Measurements from ENCODE around the gene PLXDC2.

PLXDC2 gene

DNA sequence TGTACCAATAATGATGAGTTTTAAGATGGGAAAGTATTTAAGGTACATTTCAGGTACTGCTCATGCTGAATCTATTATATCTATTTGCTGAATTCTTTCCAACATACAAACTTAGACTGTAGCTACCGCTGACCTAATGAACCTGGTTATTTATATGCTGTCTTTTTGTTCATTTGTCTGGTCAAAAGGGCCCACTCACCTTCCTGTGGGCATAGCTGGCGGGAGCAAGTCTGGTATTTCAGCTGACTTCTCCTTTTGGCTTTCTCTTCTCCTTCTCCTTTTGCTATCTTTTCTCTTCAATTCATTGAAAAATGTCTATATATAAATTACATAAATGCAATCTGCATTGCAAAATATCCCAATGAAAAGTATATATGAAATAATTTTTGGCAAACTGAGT lies 9.5 kb downstream of the PLXDC2 start:
- TF ChIP-seq, protein P1, sequence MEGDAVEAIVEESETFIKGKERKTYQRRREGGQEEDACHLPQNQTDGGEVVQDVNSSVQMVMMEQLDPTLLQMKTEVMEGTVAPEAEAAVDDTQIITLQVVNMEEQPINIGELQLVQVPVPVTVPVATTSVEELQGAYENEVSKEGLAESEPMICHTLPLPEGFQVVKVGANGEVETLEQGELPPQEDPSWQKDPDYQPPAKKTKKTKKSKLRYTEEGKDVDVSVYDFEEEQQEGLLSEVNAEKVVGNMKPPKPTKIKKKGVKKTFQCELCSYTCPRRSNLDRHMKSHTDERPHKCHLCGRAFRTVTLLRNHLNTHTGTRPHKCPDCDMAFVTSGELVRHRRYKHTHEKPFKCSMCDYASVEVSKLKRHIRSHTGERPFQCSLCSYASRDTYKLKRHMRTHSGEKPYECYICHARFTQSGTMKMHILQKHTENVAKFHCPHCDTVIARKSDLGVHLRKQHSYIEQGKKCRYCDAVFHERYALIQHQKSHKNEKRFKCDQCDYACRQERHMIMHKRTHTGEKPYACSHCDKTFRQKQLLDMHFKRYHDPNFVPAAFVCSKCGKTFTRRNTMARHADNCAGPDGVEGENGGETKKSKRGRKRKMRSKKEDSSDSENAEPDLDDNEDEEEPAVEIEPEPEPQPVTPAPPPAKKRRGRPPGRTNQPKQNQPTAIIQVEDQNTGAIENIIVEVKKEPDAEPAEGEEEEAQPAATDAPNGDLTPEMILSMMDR (IDR thresholded peaks at IDR 0.05; ENCODE audit: borderline replicate concordance, insufficient read depth, low read depth, low read length), result no peak
- H3K4me3 ChIP-seq (ENCODE audit: low read depth, low read length), result no peak overlapping the region

- TF ChIP-seq, protein P1 (IDR thresholded peaks at IDR 0.05; ENCODE audit: borderline replicate concordance, insufficient read depth, low read depth, low read length), result no peak
- no peak overlapping the region for H3K4me3 ChIP-seq (ENCODE audit: low read depth, low read length)
Observed at GRCh38 chr10:19826712-19827111, 10.5 kb downstream of the PLXDC2 start.

GRCh38 chr10:19828278-19829049 lies 12.2 kb downstream of the PLXDC2 start:
- TF ChIP-seq, protein P1 (IDR thresholded peaks at IDR 0.05; ENCODE audit: borderline replicate concordance, insufficient read depth, low read depth, low read length), result no peak
- no peak overlapping the region for H3K4me3 ChIP-seq (ENCODE audit: low read depth, low read length)

- TF ChIP-seq, protein P1 (IDR thresholded peaks at IDR 0.05; ENCODE audit: borderline replicate concordance, insufficient read depth, low read depth, low read length), result no peak
- no peak overlapping the region for H3K4me3 ChIP-seq (ENCODE audit: low read depth, low read length)
Observed at GRCh38 chr10:19832699-19833098, 16.5 kb downstream of the PLXDC2 start.

GRCh38 chr10:19833170-19833824 lies 17.1 kb downstream of the PLXDC2 start:
- TF ChIP-seq, protein P1 (IDR thresholded peaks at IDR 0.05; ENCODE audit: borderline replicate concordance, insufficient read depth, low read depth, low read length), result no peak
- H3K4me3 ChIP-seq (ENCODE audit: low read depth, low read length), result no peak overlapping the region

GRCh38 chr10:19835952-19836351 lies 19.7 kb downstream of the PLXDC2 start:
- TF ChIP-seq, protein P1 (IDR thresholded peaks at IDR 0.05; ENCODE audit: borderline replicate concordance, insufficient read depth, low read depth, low read length), result no peak
- H3K4me3 ChIP-seq (ENCODE audit: low read depth, low read length), result no peak overlapping the region

DNA sequence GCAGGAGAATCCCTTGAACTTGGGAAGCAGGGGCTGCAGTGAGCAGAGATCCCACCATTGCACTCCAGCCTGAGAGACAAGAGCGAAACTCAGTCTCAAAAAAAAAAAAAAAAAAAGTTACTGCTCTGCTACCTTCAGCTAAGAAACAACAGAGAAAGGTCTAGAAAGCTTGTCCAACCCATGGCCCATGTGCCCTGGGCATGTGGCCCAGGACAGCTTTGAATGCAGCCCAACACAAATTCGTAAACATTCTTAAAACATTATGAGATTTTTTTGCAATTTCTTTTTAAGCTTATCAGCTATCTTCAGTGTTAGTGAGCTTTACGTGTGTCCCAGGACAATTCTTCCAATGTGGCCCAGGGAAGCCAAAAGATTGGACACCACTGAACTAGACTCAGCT lies 22.9 kb downstream of the PLXDC2 start:
- TF ChIP-seq, protein P1 (IDR thresholded peaks at IDR 0.05; ENCODE audit: borderline replicate concordance, insufficient read depth, low read depth, low read length), result no peak
- H3K4me3 ChIP-seq (ENCODE audit: low read depth, low read length), result no peak overlapping the region

Data from GM12875 (cell line).